Hematopoietic multipotent progenitor cell treated with erythropoietin and hydrocortisone succinate and interleukin-3 and kit ligand, for 4 days (in vitro differentiated cells): Measurements from ENCODE around the gene TCTA.

Source experiments
- DNase-seq: peaks from one replicate; pipeline ENCODE4 v3.0.0-alpha.2; 2015

Gene TCTA

GRCh38 chr3:49461443-49462171, 49.4 kb downstream of the TCTA start:
- no peak for DNase-seq

- DNase-seq = no peak
Measured at GRCh38 chr3:49462222-49462621, 50.0 kb downstream of the TCTA start.

- peak; percentile 96 for DNase-seq
Measured at GRCh38 chr3:49465270-49466034, 53.2 kb downstream of the TCTA start.
